ENCODE data around the gene FOXP1. TPM values are rescaled to one million over a fixed set of nuclear protein-coding genes. Genes with fewer than 3 reads are reported as not detected.

Gene FOXP1
- total RNA-seq, 2 experiments from 2014 or later = 493 to 508 TPM

DNA sequence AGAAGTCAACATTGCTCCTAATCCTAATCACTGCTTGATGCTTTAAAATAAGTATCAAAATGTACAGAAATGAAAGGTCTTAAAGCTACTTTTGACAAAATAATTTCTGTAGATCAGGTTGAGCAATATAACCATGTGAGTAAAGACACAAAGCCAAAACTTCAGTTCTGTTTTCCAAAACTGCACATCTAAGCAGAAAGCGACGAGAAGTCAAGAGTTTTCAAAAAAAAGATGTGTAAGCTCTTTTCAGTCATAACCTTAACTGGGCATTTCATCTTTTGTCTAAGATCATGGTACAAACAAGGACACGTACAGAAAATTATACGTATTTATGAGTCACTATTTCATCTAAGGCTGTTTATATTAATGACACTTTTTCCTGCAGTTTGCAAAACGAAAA is 608.8 kb downstream of the FOXP1 start:
- peaks cover 18% of the 10 kb centered on the region for H3K4me1 Mint-ChIP-seq (ENCODE audit: low read depth)
- no peaks in the 10 kb centered on the region for H3K27me3 Mint-ChIP-seq
- Histone ChIP-seq H3K4me1 (ENCODE audit: insufficient read depth, low read length) (no peaks in the 10 kb centered on the region), H3K9me3 (ENCODE audit: control insufficient read depth in 1 of 2, insufficient read depth in 1 of 2, low read length in 2 of 2) (no peaks in the 10 kb centered on the region), H3K36me3 (ENCODE audit: insufficient read depth, low read length) (peaks cover 93% of the 10 kb centered on the region), H3K27ac (ENCODE audit: low read depth in 1 of 2, low read length in 2 of 2) (no peak overlapping the region), H3K4me3 (ENCODE audit: low read length) (no peak overlapping the region), H3K27me3 (ENCODE audit: control insufficient read depth in 1 of 2, insufficient read depth in 2 of 2, low read length in 2 of 2) (no peaks in the 10 kb centered on the region)
- DNase-seq (no peak), ATAC-seq (ENCODE audit: poor library complexity) (no peak)
- POLR2A ChIA-PET = no interaction called here
- peak overlapping the region; percentile 51 for H3K27ac Mint-ChIP-seq
- intact Hi-C loops (cut with DNase I, micrococcal nuclease) = loop anchor here in 1 of 2 experiments (10.0 kb wide), 1 partner anchor 610 kb away; the partner anchor contains the start of gene FOXP1
- no peaks in the 10 kb centered on the region for H3K9me3 Mint-ChIP-seq
- TF ChIP-seq, protein P1, sequence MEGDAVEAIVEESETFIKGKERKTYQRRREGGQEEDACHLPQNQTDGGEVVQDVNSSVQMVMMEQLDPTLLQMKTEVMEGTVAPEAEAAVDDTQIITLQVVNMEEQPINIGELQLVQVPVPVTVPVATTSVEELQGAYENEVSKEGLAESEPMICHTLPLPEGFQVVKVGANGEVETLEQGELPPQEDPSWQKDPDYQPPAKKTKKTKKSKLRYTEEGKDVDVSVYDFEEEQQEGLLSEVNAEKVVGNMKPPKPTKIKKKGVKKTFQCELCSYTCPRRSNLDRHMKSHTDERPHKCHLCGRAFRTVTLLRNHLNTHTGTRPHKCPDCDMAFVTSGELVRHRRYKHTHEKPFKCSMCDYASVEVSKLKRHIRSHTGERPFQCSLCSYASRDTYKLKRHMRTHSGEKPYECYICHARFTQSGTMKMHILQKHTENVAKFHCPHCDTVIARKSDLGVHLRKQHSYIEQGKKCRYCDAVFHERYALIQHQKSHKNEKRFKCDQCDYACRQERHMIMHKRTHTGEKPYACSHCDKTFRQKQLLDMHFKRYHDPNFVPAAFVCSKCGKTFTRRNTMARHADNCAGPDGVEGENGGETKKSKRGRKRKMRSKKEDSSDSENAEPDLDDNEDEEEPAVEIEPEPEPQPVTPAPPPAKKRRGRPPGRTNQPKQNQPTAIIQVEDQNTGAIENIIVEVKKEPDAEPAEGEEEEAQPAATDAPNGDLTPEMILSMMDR (IDR thresholded peaks at IDR 0.05) = no peak
- peaks cover 99% of the 10 kb centered on the region for H3K36me3 Mint-ChIP-seq (ENCODE audit: low read depth)
- no peak overlapping the region for H3K4me3 Mint-ChIP-seq
- CTCF ChIA-PET = interaction anchor here (1.3 kb wide), 1 partner anchor 12 kb away, joined by 3 read pairs; no protein-coding TSS in a partner anchor

DNA sequence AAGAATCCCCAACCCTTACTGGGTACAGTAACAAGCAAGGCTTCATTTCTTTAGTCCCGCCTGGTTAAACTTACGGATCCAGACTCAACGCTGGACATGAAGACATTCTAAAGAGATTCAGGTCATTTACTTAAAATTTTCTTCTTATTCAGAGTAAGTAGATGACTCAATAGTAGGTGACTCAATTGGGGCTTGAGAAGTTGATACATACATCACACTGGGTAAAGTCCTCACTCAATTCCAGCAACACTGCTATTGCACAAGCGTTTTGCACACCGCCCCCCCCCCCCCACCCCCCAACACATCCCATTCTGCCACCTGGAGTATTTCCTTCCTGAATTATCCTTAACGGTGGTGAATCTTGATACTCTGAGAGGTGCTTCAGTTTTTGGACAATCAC is 610.0 kb downstream of the FOXP1 start:
- H3K36me3 ChIP-seq (ENCODE audit: insufficient read depth, low read length) = peaks cover 100% of the 10 kb centered on the region
- H3K27me3 Mint-ChIP-seq = no peaks in the 10 kb centered on the region
- H3K9me3 ChIP-seq (ENCODE audit: control insufficient read depth in 1 of 2, insufficient read depth in 1 of 2, low read length in 2 of 2) = no peaks in the 10 kb centered on the region
- ChIA-PET POLR2A (no interaction called here), CTCF (no interaction called here)
- ATAC-seq (ENCODE audit: poor library complexity) (no peak), DNase-seq (no peak)
- intact Hi-C loops (cut with DNase I, micrococcal nuclease) = loop anchor here in 1 of 2 experiments (10.0 kb wide), 1 partner anchor 611 kb away; the partner anchor contains the start of gene FOXP1
- H3K4me1 Mint-ChIP-seq (ENCODE audit: low read depth) = peaks cover 12% of the 10 kb centered on the region
- H3K4me3 Mint-ChIP-seq = no peak overlapping the region
- H3K4me1 ChIP-seq (ENCODE audit: insufficient read depth, low read length) = no peaks in the 10 kb centered on the region
- no peak overlapping the region for H3K4me3 ChIP-seq (ENCODE audit: low read length)
- H3K27me3 ChIP-seq (ENCODE audit: control insufficient read depth in 1 of 2, insufficient read depth in 2 of 2, low read length in 2 of 2) = no peaks in the 10 kb centered on the region
- peaks cover 99% of the 10 kb centered on the region for H3K36me3 Mint-ChIP-seq (ENCODE audit: low read depth)
- TF ChIP-seq, protein P1 (IDR thresholded peaks at IDR 0.05) = no peak
- H3K9me3 Mint-ChIP-seq = no peaks in the 10 kb centered on the region
- peak overlapping the region; percentile 51 for H3K27ac Mint-ChIP-seq
- no peak overlapping the region for H3K27ac ChIP-seq (ENCODE audit: low read depth in 1 of 2, low read length in 2 of 2)

DNA sequence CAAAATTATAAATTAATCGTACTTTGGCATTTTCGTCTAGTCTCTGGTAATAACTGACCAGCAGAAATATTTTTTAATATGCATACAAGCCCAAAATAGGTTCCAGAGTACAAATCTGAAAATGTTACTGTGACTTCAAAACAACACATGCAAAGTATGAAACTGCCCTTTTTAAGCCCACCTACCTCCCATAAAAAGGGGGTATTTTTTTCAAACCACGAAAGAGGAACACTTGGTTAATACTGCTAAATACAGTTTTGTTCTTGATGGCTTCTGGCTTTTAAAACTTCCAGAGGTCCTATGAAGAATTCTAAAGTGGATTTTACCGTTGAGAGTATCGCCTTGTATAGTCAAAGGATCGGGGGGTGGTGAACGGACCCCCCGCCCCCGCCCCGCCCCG is 610.7 kb downstream of the FOXP1 start:
- ChIA-PET CTCF (no interaction called here), POLR2A (no interaction called here)
- Mint-ChIP-seq H3K9me3 (no peaks in the 10 kb centered on the region), H3K4me3 (no peak overlapping the region), H3K4me1 (ENCODE audit: low read depth) (peaks cover 12% of the 10 kb centered on the region), H3K36me3 (ENCODE audit: low read depth) (peaks cover 99% of the 10 kb centered on the region), H3K27ac (peak overlapping the region; percentile 33), H3K27me3 (no peaks in the 10 kb centered on the region)
- Histone ChIP-seq H3K4me1 (ENCODE audit: insufficient read depth, low read length) (no peaks in the 10 kb centered on the region), H3K36me3 (ENCODE audit: insufficient read depth, low read length) (peaks cover 100% of the 10 kb centered on the region), H3K4me3 (ENCODE audit: low read length) (no peak overlapping the region), H3K27me3 (ENCODE audit: control insufficient read depth in 1 of 2, insufficient read depth in 2 of 2, low read length in 2 of 2) (no peaks in the 10 kb centered on the region), H3K27ac (ENCODE audit: low read depth in 1 of 2, low read length in 2 of 2) (no peak overlapping the region), H3K9me3 (ENCODE audit: control insufficient read depth in 1 of 2, insufficient read depth in 1 of 2, low read length in 2 of 2) (no peaks in the 10 kb centered on the region)
- ATAC-seq (ENCODE audit: poor library complexity) (no peak), DNase-seq (no peak)
- TF ChIP-seq, protein P1 (IDR thresholded peaks at IDR 0.05) = no peak
- intact Hi-C loops (cut with DNase I, micrococcal nuclease) = loop anchor here in 1 of 2 experiments (10.0 kb wide), 1 partner anchor 612 kb away; the partner anchor contains the start of gene FOXP1
